ENCODE data around the gene OPN1MW.
"Not testable (repeated sequence)": the region's sequence is repeated elsewhere in the genome, so short reads cannot be mapped to it uniquely, and the experiment has no call there.

DNA sequence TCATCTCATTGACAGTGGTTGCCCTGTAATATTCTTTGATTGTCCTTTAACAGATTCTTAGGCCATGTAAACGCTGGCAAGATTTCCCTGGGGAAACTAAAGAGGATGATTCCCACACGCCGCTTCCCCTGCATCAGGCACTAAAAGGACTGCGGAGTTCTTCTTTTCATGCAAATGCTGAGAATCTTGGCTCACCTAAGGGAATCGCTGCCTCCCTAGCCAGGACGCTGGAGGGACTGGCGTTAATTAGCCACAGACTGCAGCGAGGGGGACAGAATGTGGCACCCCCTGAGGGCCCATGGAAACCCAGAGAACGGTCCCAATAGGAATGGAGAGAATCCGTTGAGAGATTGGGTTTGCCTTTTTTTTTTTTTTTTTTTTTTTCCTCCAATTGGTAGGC is 8.0 kb upstream of the OPN1MW start:
- not testable (repeated sequence) for TF ChIP-seq RCOR1 (conservative IDR thresholded peaks at IDR 0.05; ENCODE audit: low read depth, low read length); BRCA1 (IDR thresholded peaks at IDR 0.05; ENCODE audit: low read depth, low read length)

All from GM12878 (cell line).